Osteoblast (primary cell): Measurements from ENCODE around the gene DPM3. TPM values are rescaled to one million over a fixed set of nuclear protein-coding genes. Genes with fewer than 3 reads are reported as not detected.
"Not testable (repeated sequence)": the region's sequence is repeated elsewhere in the genome, so short reads cannot be mapped to it uniquely, and the experiment has no call there.

Source experiments
- DNase-seq: peaks from one replicate; pipeline ENCODE4 v3.0.0; 2011; ENCODE audit warnings: low spot score, mixed read lengths; ENCODE audit not compliant: insufficient read length; ENCODE audit errors: missing footprints
- H2AFZ ChIP-seq: 2 replicates; pipeline ENCODE4 v1.6.0; 2011; ENCODE audit warnings: mild to moderate bottlenecking, low read length
- H3K27ac ChIP-seq: 2 replicates; pipeline ENCODE4 v1.5.1; 2011; ENCODE audit warnings: mild to moderate bottlenecking, low read depth, low read length, moderate library complexity
- H3K27me3 ChIP-seq: 2 replicates; pipeline ENCODE4 v1.6.0; 2012; ENCODE audit warnings: mild to moderate bottlenecking, control low read depth, inconsistent platforms, low read length, moderate library complexity; ENCODE audit not compliant: insufficient read depth
- H3K36me3 ChIP-seq: 2 replicates; pipeline ENCODE4 v1.5.1; 2011; ENCODE audit warnings: mild to moderate bottlenecking, low read length, control low read depth, moderate library complexity; ENCODE audit not compliant: insufficient read depth
- H3K4me1 ChIP-seq: 2 replicates; pipeline ENCODE4 v1.5.1; 2011; ENCODE audit warnings: mild to moderate bottlenecking, low read length, control low read depth, moderate library complexity; ENCODE audit not compliant: insufficient read depth
- H3K4me2 ChIP-seq: 2 replicates; pipeline ENCODE4 v1.6.0; 2011; ENCODE audit warnings: mild to moderate bottlenecking, low read length; ENCODE audit not compliant: insufficient read depth
- H3K4me3 ChIP-seq: fragments of 200-600 bp; sonication (generic); 3 replicates; pipeline ENCODE4 v1.5.1; 2012; ENCODE audit warnings: mild to moderate bottlenecking, low read length, inconsistent platforms; ENCODE audit not compliant: insufficient read depth
- H3K79me2 ChIP-seq: 2 replicates; pipeline ENCODE4 v1.6.0; 2012; ENCODE audit warnings: mild to moderate bottlenecking, low read length, control low read depth, inconsistent platforms; ENCODE audit not compliant: insufficient read depth
- H3K9me3 ChIP-seq: 2 replicates; pipeline ENCODE4 v1.5.1; 2011; ENCODE audit warnings: low read depth, low read length, control low read depth
- H4K20me1 ChIP-seq: 2 replicates; pipeline ENCODE4 v1.6.0; 2012; ENCODE audit warnings: mild to moderate bottlenecking, low read length, control low read depth; ENCODE audit not compliant: insufficient read depth
- total RNA-seq: library from RNA; depleted of rRNA; stranded (reverse); fragments of >200 nt; gene quantifications from 2 replicates; pipeline ENCODE4 v1.2.3, GENCODE V29; 2012
- TF ChIP-seq, protein P1 (sequence below): IDR thresholded peaks from 2 replicates; pipeline ENCODE4 v1.5.1; 2011; ENCODE audit warnings: mild to moderate bottlenecking, low read depth, low read length, moderate library complexity; ENCODE audit errors: extremely low read depth

Gene DPM3
- total RNA-seq, 1 donor: 34.4 TPM

- peaks cover 4% of the 10 kb centered on the region for H3K79me2 ChIP-seq
- peaks cover 11% of the 10 kb centered on the region for H3K27me3 ChIP-seq
- H3K4me3 ChIP-seq: no peak overlapping the region
- H3K36me3 ChIP-seq: peaks cover 26% of the 10 kb centered on the region
- TF ChIP-seq, protein P1, sequence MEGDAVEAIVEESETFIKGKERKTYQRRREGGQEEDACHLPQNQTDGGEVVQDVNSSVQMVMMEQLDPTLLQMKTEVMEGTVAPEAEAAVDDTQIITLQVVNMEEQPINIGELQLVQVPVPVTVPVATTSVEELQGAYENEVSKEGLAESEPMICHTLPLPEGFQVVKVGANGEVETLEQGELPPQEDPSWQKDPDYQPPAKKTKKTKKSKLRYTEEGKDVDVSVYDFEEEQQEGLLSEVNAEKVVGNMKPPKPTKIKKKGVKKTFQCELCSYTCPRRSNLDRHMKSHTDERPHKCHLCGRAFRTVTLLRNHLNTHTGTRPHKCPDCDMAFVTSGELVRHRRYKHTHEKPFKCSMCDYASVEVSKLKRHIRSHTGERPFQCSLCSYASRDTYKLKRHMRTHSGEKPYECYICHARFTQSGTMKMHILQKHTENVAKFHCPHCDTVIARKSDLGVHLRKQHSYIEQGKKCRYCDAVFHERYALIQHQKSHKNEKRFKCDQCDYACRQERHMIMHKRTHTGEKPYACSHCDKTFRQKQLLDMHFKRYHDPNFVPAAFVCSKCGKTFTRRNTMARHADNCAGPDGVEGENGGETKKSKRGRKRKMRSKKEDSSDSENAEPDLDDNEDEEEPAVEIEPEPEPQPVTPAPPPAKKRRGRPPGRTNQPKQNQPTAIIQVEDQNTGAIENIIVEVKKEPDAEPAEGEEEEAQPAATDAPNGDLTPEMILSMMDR: no peak
- DNase-seq: no peak
- peaks cover 14% of the 10 kb centered on the region for H4K20me1 ChIP-seq
- H3K4me2 ChIP-seq: no peak overlapping the region
- no peak overlapping the region for H3K27ac ChIP-seq
- no peaks in the 10 kb centered on the region for H3K9me3 ChIP-seq
- peaks cover 4% of the 10 kb centered on the region for H3K4me1 ChIP-seq
- no peak overlapping the region for H2AFZ ChIP-seq
Observed at GRCh38 chr1:155166051-155166470, 25.7 kb upstream of the DPM3 start.

GRCh38 chr1:155164625-155165024, 24.3 kb upstream of the DPM3 start:
- peaks cover 13% of the 10 kb centered on the region for H3K36me3 ChIP-seq
- not testable (repeated sequence) for H2AFZ ChIP-seq, H3K4me1 ChIP-seq, H3K4me3 ChIP-seq, H3K27ac ChIP-seq, H3K79me2 ChIP-seq, DNase-seq, H3K4me2 ChIP-seq, H3K9me3 ChIP-seq
- H4K20me1 ChIP-seq: peaks cover 10% of the 10 kb centered on the region
- H3K27me3 ChIP-seq: peaks cover 11% of the 10 kb centered on the region

- not testable (repeated sequence) for H3K4me3 ChIP-seq, H3K79me2 ChIP-seq, H3K27ac ChIP-seq, H4K20me1 ChIP-seq, H3K4me2 ChIP-seq, H3K4me1 ChIP-seq, H3K9me3 ChIP-seq, H2AFZ ChIP-seq, H3K36me3 ChIP-seq, DNase-seq
- H3K27me3 ChIP-seq: peaks cover 11% of the 10 kb centered on the region
Observed at GRCh38 chr1:155163785-155164184, 23.5 kb upstream of the DPM3 start.

DNA sequence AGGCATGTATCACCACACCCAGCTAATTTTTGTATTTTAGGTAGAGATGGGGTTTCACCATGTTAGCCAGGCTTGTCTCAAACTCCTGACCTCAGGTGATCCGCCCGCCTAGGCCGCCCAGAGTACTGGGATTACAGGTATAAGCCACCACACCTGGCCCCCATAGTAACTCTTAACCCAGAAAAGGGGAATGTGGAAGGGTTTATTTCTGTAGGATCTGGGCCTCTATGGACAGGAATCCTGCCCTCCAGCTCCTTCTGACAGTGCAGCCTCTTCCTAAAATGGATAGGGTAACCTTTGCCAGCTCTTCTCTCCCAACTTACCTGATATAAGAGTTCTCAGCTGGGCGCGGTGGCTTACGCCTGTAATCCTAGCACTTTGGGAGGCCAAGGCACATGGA, 22.3 kb upstream of the DPM3 start:
- H3K4me1 ChIP-seq, H3K4me3 ChIP-seq, H2AFZ ChIP-seq, H3K4me2 ChIP-seq, H3K79me2 ChIP-seq, H3K27ac ChIP-seq, H4K20me1 ChIP-seq, DNase-seq, H3K9me3 ChIP-seq, H3K36me3 ChIP-seq: not testable (repeated sequence)
- peaks cover 11% of the 10 kb centered on the region for H3K27me3 ChIP-seq

DNA sequence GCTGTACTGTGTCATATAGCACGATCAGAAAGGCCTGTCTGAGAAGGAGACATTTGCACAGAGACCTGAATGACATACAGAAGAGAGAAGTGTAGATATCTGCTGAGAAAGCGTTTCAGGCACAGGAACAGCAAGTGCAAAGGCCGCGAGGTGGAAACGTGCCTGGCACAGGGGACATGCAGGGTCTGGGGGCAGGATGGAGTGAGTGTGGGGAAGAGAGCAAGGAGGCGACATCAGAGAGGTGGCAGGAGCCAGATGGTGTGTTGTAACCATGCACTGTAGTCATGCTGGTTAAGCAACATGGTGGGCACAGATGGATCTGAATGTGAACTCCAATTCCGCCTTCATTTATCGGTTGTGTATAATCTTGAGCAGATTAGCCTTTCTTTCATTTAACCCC, 19.8 kb upstream of the DPM3 start:
- Histone ChIP-seq H3K4me2 (no peak overlapping the region), H3K27me3 (no peaks in the 10 kb centered on the region), H3K79me2 (no peaks in the 10 kb centered on the region), H3K4me3 (no peak overlapping the region), H3K4me1 (no peaks in the 10 kb centered on the region), H3K9me3 (no peaks in the 10 kb centered on the region), H4K20me1 (no peaks in the 10 kb centered on the region), H3K27ac (no peak overlapping the region), H3K36me3 (no peaks in the 10 kb centered on the region), H2AFZ (no peak overlapping the region)
- DNase-seq: no peak
- TF ChIP-seq, protein P1: no peak
